ENCODE data around the gene MYOCD.

Gene MYOCD

DNA sequence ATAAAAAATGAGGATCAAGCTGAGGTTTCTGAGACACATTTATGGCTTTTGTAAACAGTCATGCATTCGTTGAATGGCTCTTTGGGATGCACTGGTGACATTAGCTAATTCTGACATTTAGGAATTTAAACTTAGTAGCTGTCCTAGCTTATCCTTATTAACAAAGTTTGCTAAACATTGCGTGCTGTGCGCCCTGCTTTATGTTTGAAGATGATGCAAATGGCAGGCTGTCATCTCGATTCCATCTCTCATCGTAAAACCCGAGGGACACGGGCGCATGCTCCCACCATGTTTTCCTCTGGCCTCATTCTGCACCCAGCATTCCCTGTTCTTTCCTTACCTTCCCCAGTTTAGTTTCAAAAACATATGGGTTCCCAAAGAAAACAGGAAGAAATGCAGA is 69.8 kb downstream of the MYOCD start:
- no peak for DNase-seq (ENCODE audit: low spot score)
- in situ Hi-C loops (cut with MboI; ENCODE audit: low sequenced_read_pairs, unreplicated experiment), result no loop called here

DNA sequence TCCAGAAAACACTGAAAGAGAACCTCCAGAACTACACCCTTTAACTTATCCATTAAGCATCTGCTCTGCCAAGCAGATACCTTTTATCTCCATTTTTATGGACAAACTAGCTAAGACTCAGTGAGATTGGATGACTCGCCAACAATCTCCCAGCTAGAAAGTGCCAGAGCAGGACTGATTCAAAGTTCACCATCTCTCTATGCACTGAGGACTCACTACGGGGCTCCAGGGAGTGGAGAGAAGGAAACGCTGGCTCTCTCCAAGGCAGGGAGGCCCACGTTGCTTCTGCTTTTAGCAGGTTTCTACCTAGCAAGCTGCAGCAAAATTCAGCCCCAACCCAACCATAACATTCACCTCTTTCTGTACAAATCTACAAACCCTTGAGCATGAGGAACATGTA is 70.8 kb downstream of the MYOCD start:
- TF ChIP-seq, protein P1, sequence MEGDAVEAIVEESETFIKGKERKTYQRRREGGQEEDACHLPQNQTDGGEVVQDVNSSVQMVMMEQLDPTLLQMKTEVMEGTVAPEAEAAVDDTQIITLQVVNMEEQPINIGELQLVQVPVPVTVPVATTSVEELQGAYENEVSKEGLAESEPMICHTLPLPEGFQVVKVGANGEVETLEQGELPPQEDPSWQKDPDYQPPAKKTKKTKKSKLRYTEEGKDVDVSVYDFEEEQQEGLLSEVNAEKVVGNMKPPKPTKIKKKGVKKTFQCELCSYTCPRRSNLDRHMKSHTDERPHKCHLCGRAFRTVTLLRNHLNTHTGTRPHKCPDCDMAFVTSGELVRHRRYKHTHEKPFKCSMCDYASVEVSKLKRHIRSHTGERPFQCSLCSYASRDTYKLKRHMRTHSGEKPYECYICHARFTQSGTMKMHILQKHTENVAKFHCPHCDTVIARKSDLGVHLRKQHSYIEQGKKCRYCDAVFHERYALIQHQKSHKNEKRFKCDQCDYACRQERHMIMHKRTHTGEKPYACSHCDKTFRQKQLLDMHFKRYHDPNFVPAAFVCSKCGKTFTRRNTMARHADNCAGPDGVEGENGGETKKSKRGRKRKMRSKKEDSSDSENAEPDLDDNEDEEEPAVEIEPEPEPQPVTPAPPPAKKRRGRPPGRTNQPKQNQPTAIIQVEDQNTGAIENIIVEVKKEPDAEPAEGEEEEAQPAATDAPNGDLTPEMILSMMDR (IDR thresholded peaks at IDR 0.05; ENCODE audit: borderline replicate concordance, control extremely low read depth, extremely low read depth, insufficient read depth, missing control alignments), result no peak
- DNase-seq (ENCODE audit: low spot score), result no peak
- in situ Hi-C loops (cut with MboI; ENCODE audit: low sequenced_read_pairs, unreplicated experiment), result no loop called here

More for the DNA sequence above, 69.8 kb downstream of the MYOCD start:
- TF ChIP-seq, protein P1 (IDR thresholded peaks at IDR 0.05; ENCODE audit: borderline replicate concordance, control extremely low read depth, extremely low read depth, insufficient read depth, missing control alignments), result no peak

DNA sequence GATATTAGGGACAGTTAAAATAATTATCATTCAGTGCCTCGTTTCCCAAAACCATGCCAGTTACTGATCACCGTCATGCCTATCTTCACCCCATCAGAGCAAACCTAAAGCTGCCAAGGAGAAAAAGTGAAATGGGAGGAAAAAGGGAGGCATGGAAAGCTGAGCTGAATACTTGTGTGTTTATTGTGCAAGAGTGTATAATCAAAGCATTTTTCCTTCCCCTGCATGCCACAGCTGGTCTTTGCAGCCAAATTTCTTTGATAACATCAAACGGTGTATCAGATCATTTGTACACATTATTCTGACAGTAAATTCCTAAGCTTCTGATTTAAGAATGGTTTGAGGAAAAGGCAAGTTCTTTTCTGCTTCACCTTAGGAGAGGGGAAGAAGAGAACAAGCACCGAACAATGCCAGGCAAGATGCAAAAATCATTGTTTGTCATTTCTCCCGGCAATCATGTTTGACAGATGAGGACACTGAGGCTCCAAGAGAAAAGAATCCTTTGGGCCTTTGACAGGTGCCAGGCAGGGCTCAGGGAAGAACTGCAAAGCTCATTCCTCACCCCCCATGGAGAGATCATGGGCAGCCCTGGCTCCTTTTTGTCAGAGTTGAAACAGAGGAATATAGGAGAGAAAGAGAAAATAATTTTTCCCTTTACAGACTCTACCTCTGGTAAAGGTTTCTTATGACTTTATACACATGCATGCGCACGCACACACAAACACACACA is 72.2 kb downstream of the MYOCD start:
- in situ Hi-C loops (cut with MboI; ENCODE audit: low sequenced_read_pairs, unreplicated experiment), result no loop called here
- no peak for DNase-seq (ENCODE audit: low spot score)

DNA sequence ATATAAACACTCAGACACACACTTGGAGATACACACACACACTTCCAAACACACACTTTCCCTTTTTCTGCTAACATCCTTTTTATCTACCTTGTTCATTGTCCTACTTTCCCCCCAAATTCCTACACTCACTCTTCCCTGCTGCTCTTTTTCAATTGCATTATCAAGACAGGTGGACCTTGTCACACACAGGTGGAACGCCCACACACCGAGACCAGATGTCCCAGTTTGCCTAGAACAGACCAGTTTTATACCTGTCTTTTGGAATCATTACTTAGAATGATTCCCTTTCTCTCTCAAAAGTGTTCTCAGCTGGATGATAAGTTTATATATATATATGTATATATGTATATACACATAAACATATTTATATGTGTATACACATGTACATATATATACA is 72.9 kb downstream of the MYOCD start:
- TF ChIP-seq, protein P1 (IDR thresholded peaks at IDR 0.05; ENCODE audit: borderline replicate concordance, control extremely low read depth, extremely low read depth, insufficient read depth, missing control alignments), result no peak
- in situ Hi-C loops (cut with MboI; ENCODE audit: low sequenced_read_pairs, unreplicated experiment), result no loop called here
- DNase-seq (ENCODE audit: low spot score), result no peak

More for the DNA sequence above, 72.2 kb downstream of the MYOCD start:
- TF ChIP-seq, protein P1 (IDR thresholded peaks at IDR 0.05; ENCODE audit: borderline replicate concordance, control extremely low read depth, extremely low read depth, insufficient read depth, missing control alignments), result no peak

DNA sequence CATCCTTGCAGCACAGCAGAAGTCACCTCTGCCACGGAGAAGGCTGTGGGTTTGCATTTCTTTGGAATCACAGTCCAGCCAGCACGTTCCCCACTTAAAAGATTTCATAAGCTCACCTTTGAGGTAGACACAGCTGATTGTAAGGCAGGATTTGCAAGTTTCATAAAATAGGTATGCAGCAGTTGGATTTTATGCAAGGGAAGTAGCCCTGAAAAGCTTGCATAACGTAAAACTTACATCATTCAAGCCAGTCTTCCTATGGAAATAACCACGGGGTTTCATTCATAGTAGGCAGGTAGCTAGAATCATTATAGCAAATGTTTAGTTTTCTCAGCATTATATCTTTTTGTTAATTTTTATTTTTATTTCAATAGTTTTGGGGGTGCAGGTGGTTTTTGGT is 73.8 kb downstream of the MYOCD start:
- no peak for DNase-seq (ENCODE audit: low spot score)
- TF ChIP-seq, protein P1 (IDR thresholded peaks at IDR 0.05; ENCODE audit: borderline replicate concordance, control extremely low read depth, extremely low read depth, insufficient read depth, missing control alignments), result no peak
- in situ Hi-C loops (cut with MboI; ENCODE audit: low sequenced_read_pairs, unreplicated experiment), result no loop called here

DNA sequence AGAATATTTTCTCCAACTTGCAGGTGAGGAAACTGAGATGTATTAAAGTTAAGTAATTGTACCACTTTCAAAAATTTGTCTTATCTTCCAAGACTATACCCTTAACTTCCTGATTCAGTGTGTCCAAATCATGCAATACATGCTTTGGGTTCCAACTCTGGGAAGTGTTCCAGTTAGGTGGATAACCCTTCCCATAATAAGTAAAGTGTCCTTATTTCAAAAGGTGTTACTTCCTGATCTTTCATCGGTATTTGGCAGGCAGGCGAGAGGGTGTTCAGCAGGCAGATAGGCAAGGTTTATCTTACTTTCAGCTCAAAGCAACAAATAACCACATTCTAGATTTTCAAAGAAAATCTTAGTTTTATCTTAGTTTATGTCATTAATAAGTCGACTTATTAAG is 77.4 kb downstream of the MYOCD start:
- in situ Hi-C loops (cut with MboI; ENCODE audit: low sequenced_read_pairs, unreplicated experiment), result no loop called here
- TF ChIP-seq, protein P1 (IDR thresholded peaks at IDR 0.05; ENCODE audit: borderline replicate concordance, control extremely low read depth, extremely low read depth, insufficient read depth, missing control alignments), result no peak
- DNase-seq (ENCODE audit: low spot score), result no peak
